Stimulated activated CD4-positive, alpha-beta T cell treated with anti-CD3 and anti-CD28 coated beads, Interleukin-2, amount 100 ng/mL, for 4 hours (primary cell): ENCODE results near the gene CD209.

ENCODE experiments used
- DNase-seq: peaks from one replicate; pipeline ENCODE4 v3.0.0-alpha.2; 2020; ENCODE audit warnings: low read depth

The CD209 gene

GRCh38 chr19:7737215-7737614 is 10.1 kb downstream of the CD209 start:
- no peak for DNase-seq

GRCh38 chr19:7736148-7736547 is 11.2 kb downstream of the CD209 start:
- DNase-seq: no peak

- DNase-seq: no peak
Observed at GRCh38 chr19:7734220-7735203, 12.8 kb downstream of the CD209 start.

- DNase-seq: no peak
Observed at GRCh38 chr19:7733376-7733775, 14.0 kb downstream of the CD209 start.

DNA sequence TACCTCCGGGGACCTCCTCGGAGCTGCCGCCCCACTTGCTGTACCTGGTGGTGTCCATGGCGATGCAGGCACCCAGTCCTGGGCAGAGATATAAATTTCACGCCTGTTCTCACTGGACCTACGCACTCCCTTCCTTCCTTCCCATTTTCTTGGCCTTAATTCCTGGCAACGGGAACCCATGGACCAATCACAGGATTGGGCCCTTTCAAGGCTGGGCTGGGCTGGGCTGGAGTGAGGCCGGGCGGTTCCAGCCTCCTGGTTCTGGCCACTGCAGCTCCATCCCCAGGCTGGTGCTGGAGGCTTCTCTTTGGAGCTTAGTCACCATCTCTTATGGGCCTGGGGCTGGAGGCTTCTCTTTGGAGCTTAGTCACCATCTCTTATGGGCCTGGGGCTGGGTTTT is 15.3 kb downstream of the CD209 start, which contains the start of gene CLEC4G:
Gene CLEC4G (minus strand): TSS at position 66 of the 400 bp plus-strand sequence. CDS start 8 bp downstream, at position 58.
- no peak for DNase-seq

GRCh38 chr19:7731615-7732014 is 15.7 kb downstream of the CD209 start:
- DNase-seq: no peak

DNA sequence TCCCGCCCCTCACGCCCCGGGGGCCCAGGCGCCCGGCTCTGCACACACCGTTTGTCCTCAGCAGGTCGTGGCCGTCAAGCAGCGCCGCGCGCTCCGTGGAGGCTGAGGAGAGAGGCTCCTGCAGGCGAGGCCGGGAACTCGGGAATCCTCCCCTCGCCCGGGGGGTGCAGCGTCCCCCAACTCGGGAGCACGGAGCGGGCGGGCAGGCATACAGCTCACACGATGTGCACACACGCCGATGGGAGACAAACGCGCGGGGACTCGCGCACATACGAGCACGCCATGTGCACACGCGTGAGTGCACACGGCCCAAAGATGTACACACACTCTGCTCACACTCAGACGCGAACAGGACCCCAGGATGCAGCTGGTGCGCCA is 16.1 kb downstream of the CD209 start:
- DNase-seq: no peak

- no peak for DNase-seq
Observed at GRCh38 chr19:7730286-7731217, 16.8 kb downstream of the CD209 start.

- no peak for DNase-seq
Observed at GRCh38 chr19:7729831-7730285, 17.5 kb downstream of the CD209 start.

- DNase-seq: no peak
Observed at GRCh38 chr19:7729211-7729610, 18.1 kb downstream of the CD209 start.

GRCh38 chr19:7725791-7726190 is 21.5 kb downstream of the CD209 start:
- no peak for DNase-seq

DNA sequence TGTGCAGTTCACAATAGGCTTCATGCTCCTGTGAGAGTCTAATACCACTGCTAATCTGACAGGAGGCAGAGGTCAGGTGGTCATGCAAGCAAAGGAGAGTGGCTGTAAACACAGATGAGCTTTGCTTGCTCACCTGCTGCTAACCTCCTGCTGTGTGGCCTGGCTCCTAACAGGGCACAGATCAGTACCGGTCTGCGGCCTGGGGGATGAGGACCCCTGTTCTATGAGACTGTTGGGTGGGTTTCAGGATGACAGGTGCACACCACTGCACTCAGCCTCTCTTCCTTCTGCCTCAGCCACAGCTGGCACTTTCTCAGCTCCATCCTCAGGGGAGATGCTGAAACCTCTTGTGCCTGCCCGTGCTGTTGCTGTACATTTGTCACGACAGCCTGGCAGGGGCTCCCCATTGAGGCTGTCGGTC is 25.1 kb downstream of the CD209 start:
- DNase-seq: no peak

DNA sequence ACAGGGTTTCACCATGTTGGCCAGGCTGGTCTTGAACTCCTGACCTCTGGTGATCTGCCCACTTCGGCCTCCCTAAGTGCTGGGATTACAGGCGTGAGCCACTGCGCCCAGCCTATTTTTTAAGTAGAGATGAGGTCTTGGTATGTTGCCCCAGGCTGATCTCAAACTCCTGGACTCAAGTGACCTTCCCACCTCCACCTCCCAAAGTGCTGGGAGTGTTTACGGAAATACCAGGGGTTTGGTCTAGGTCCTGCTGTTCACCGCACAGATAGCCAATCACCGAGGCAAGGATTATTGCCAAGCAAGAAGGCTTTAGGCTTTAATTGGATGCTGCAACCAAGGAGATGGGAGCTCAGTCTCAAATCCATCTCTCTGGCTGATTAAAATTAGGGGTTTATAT is 27.0 kb downstream of the CD209 start:
- DNase-seq: no peak

GRCh38 chr19:7718668-7719067 is 28.7 kb downstream of the CD209 start:
- DNase-seq: no peak

- no peak for DNase-seq
Observed at GRCh38 chr19:7716762-7717161, 30.6 kb downstream of the CD209 start.

GRCh38 chr19:7715671-7716070 is 31.7 kb downstream of the CD209 start:
- DNase-seq: no peak

- DNase-seq: no peak
Observed at GRCh38 chr19:7710616-7711015, 36.7 kb downstream of the CD209 start.

GRCh38 chr19:7709932-7710460 is 37.3 kb downstream of the CD209 start:
- DNase-seq: no peak

GRCh38 chr19:7706955-7707456 is 40.3 kb downstream of the CD209 start:
- no peak for DNase-seq

GRCh38 chr19:7706188-7706954 is 41.0 kb downstream of the CD209 start:
- DNase-seq: no peak
